HEK293 (cell line): ENCODE results near the gene POLD3.

Experiments used
- CTCF ChIA-PET: fragments of 350-600 bp; formaldehyde crosslinking; extraction: SDS; loops from one replicate; lab custom pipeline; 2021; ENCODE audit warnings: antibody characterized with exemption; lab: Yijun Ruan, JAX
- POLR2A ChIA-PET: fragments of 300-600 bp; formaldehyde crosslinking; extraction: SDS; loops from one replicate; lab custom pipeline; 2020; ENCODE audit warnings: antibody characterized with exemption, inconsistent platforms; lab: Yijun Ruan, JAX
- H3K27ac ChIP-seq: fragments of 200-500 bp; sonication (Bioruptor generic); 2 replicates; pipeline ENCODE4 v1.5.1; 2014; ENCODE audit warnings: low read depth, low read length, control low read depth, inconsistent platforms; ENCODE audit errors: extremely low read depth
- H3K36me3 ChIP-seq, 2 experiments: fragments of 200-500 bp in 1 of 2; sonication (Bioruptor generic) in 1 of 2; 1 replicate in 1 of 2; 2 replicates in 1 of 2; pipeline ENCODE4 v1.5.1; 2014 to 2017; ENCODE audit warnings: inconsistent platforms in 2 of 2, low read length in 2 of 2; ENCODE audit not compliant: control insufficient read depth in 2 of 2, insufficient read depth in 1 of 2
- H3K4me1 ChIP-seq: fragments of 200-500 bp; sonication (Bioruptor generic); 2 replicates; pipeline ENCODE4 v1.5.1; 2014; ENCODE audit warnings: mild to moderate bottlenecking, low read length, inconsistent platforms; ENCODE audit not compliant: control insufficient read depth, insufficient read depth
- H3K4me3 ChIP-seq: 2 replicates; pipeline ENCODE4 v1.5.1; 2011; ENCODE audit warnings: low read depth, mild to moderate bottlenecking, control low read depth, low read length, moderate library complexity
- H3K9me3 ChIP-seq: fragments of 200-500 bp; sonication (Bioruptor generic); 2 replicates; pipeline ENCODE4 v1.5.1; 2014; ENCODE audit warnings: low read depth, low read length, inconsistent platforms; ENCODE audit not compliant: control insufficient read depth, insufficient read depth
- AEBP2 ChIP-seq: fragments of 450-650 bp; formaldehyde crosslinking; IDR thresholded peaks from 2 replicates; pipeline ENCODE4 v1.5.1; 2016; ENCODE audit warnings: missing biosample characterization, missing genetic modification characterization, borderline replicate concordance
- GLI2 ChIP-seq: fragments of 450-650 bp; formaldehyde crosslinking; IDR thresholded peaks from 2 replicates; pipeline ENCODE4; 2017; ENCODE audit warnings: missing biosample characterization, missing genetic modification characterization, low read depth, borderline replicate concordance
- PRDM10 ChIP-seq: fragments of 450-650 bp; formaldehyde crosslinking; IDR thresholded peaks from 2 replicates; pipeline ENCODE4 v1.5.1; 2016; ENCODE audit warnings: missing biosample characterization, missing genetic modification characterization
- PRDM2 ChIP-seq: fragments of 450-650 bp; formaldehyde crosslinking; IDR thresholded peaks from 2 replicates; pipeline ENCODE4 v1.5.1; 2016; ENCODE audit warnings: missing biosample characterization, missing genetic modification characterization, borderline replicate concordance
- SP7 ChIP-seq: fragments of 450-650 bp; formaldehyde crosslinking; IDR thresholded peaks from 2 replicates; pipeline ENCODE4 v1.5.1; 2016; ENCODE audit warnings: missing biosample characterization, missing genetic modification characterization
- TSHZ1 ChIP-seq: fragments of 450-650 bp; formaldehyde crosslinking; IDR thresholded peaks from 2 replicates; pipeline ENCODE4 v1.5.1; 2016; ENCODE audit warnings: missing biosample characterization, missing genetic modification characterization, borderline replicate concordance
- ZNF157 ChIP-seq: fragments of 450-650 bp; formaldehyde crosslinking; IDR thresholded peaks from 2 replicates; pipeline ENCODE4 v1.5.1; 2016; ENCODE audit warnings: missing biosample characterization, missing genetic modification characterization
- ZNF16 ChIP-seq: fragments of 450-650 bp; formaldehyde crosslinking; IDR thresholded peaks from 2 replicates; pipeline ENCODE4 v1.5.1; 2016; ENCODE audit warnings: low read depth, missing biosample characterization, missing genetic modification characterization
- ZNF174 ChIP-seq: fragments of 450-650 bp; formaldehyde crosslinking; IDR thresholded peaks from 2 replicates; pipeline ENCODE4 v1.5.0; 2017; ENCODE audit warnings: missing biosample characterization, mild to moderate bottlenecking, missing genetic modification characterization
- ZNF202 ChIP-seq: fragments of 450-650 bp; formaldehyde crosslinking; IDR thresholded peaks from 2 replicates; pipeline ENCODE4 v1.5.1; 2016; ENCODE audit warnings: missing biosample characterization, missing genetic modification characterization, borderline replicate concordance
- ZNF239 ChIP-seq: fragments of 450-650 bp; formaldehyde crosslinking; IDR thresholded peaks from 2 replicates; pipeline ENCODE4 v1.5.1; 2016; ENCODE audit warnings: missing biosample characterization, missing genetic modification characterization
- ZNF248 ChIP-seq: fragments of 450-650 bp; formaldehyde crosslinking; IDR thresholded peaks from 2 replicates; pipeline ENCODE4 v1.5.1; 2017; ENCODE audit warnings: missing biosample characterization, missing genetic modification characterization
- ZNF426 ChIP-seq: fragments of 450-650 bp; formaldehyde crosslinking; IDR thresholded peaks from 2 replicates; pipeline ENCODE4 v1.5.1; 2017; ENCODE audit warnings: missing biosample characterization, missing genetic modification characterization, mild to moderate bottlenecking, inconsistent platforms, moderate library complexity
- ZNF521 ChIP-seq: fragments of 450-650 bp; formaldehyde crosslinking; IDR thresholded peaks from 2 replicates; pipeline ENCODE4 v1.5.1; 2017; ENCODE audit warnings: missing biosample characterization, mild to moderate bottlenecking, missing genetic modification characterization
- ZNF639 ChIP-seq: fragments of 450-650 bp; formaldehyde crosslinking; IDR thresholded peaks from 2 replicates; pipeline ENCODE4 v1.5.1; 2016; ENCODE audit warnings: missing biosample characterization, missing genetic modification characterization
- ZNF777 ChIP-seq: fragments of 450-650 bp; formaldehyde crosslinking; IDR thresholded peaks from 2 replicates; pipeline ENCODE4 v1.5.1; 2017; ENCODE audit warnings: missing biosample characterization, missing genetic modification characterization, borderline replicate concordance
- ZNF785 ChIP-seq: fragments of 450-650 bp; formaldehyde crosslinking; IDR thresholded peaks from 2 replicates; pipeline ENCODE4 v1.5.1; 2016; ENCODE audit warnings: missing biosample characterization, missing genetic modification characterization
- ZSCAN16 ChIP-seq: fragments of 450-650 bp; formaldehyde crosslinking; IDR thresholded peaks from 2 replicates; pipeline ENCODE4 v1.5.1; 2016; ENCODE audit warnings: missing biosample characterization, missing genetic modification characterization

Gene POLD3

GRCh38 chr11:74663315-74663714 lies 70.9 kb downstream of the POLD3 start (continued):
- no peak for TF ChIP-seq PRDM2 (tag by site-specific recombination)
- no peak for TF ChIP-seq PRDM10 (tag by site-specific recombination)

GRCh38 chr11:74669211-74670160 lies 77.1 kb downstream of the POLD3 start:
- Histone ChIP-seq H3K27ac (no peak overlapping the region), H3K36me3 (no peaks in the 10 kb centered on the region), H3K4me1 (no peaks in the 10 kb centered on the region), H3K9me3 (no peaks in the 10 kb centered on the region), H3K4me3 (no peak overlapping the region)
- ChIA-PET POLR2A (no interaction called here), CTCF (no interaction called here)
- TF ChIP-seq SP7 (no peak), ZNF202 (tag by site-specific recombination) (no peak), ZNF785 (tag by site-specific recombination) (no peak), ZSCAN16 (no peak), ZNF426 (tag by site-specific recombination) (no peak), ZNF157 (tag by site-specific recombination) (no peak), ZNF521 (no peak), ZNF777 (tag by site-specific recombination) (no peak), GLI2 (tag by site-specific recombination) (no peak), ZNF174 (tag by site-specific recombination) (no peak), ZNF239 (tag by site-specific recombination) (no peak), ZNF639 (tag by site-specific recombination) (no peak), TSHZ1 (tag by site-specific recombination) (no peak), AEBP2 (tag by site-specific recombination) (no peak), ZNF248 (tag by site-specific recombination) (no peak), ZNF16 (tag by site-specific recombination) (no peak)
